Tibial artery (tissue), 4 donors: ENCODE measurements around the gene GNMT.
A peak's percentile ranks its signal among the peaks of the same experiment; 100 is the strongest.

ENCODE experiments used
- DNase-seq, 2 donors: peaks; one replicate each; pipeline ENCODE4 v3.0.0-alpha.2; 2019
- H3K27ac ChIP-seq, 2 donors: fragments of 200-600 bp; sonication (generic) in 1 of 2; 1 replicate in 1 of 2; 2 replicates in 1 of 2; pipeline ENCODE4 v1.5.1; 2018 to 2019; ENCODE audit warnings: mild to moderate bottlenecking in 1 of 2
- H3K27me3 ChIP-seq, 2 donors: fragments of 200-600 bp; sonication (generic) in 1 of 2; one replicate each; pipeline versions ENCODE4 v1.5.1 to v1.6.0; 2016 to 2019
- H3K36me3 ChIP-seq, 3 donors: fragments of 200-600 bp; sonication (generic) in 2 of 3; one replicate each; pipeline ENCODE4 v1.5.1; 2016 to 2019; ENCODE audit warnings: mild to moderate bottlenecking in 2 of 3
- H3K4me1 ChIP-seq, 4 donors: fragments of 200-600 bp; sonication (generic) in 2 of 4; 1 replicate in 3 of 4; 2 replicates in 1 of 4; pipeline ENCODE4 v1.5.1; 2016 to 2019
- H3K4me3 ChIP-seq, 2 donors: fragments of 200-600 bp; sonication (generic) in 1 of 2; 1 replicate in 1 of 2; 2 replicates in 1 of 2; pipeline ENCODE4 v1.5.1; 2018 to 2019; ENCODE audit warnings: mild to moderate bottlenecking in 2 of 2
- H3K9me3 ChIP-seq, 3 donors: fragments of 200-600 bp; sonication (generic) in 1 of 3; one replicate each; pipeline ENCODE4 v1.5.1; 2016 to 2019
- CTCF ChIP-seq, 2 experiments: fragments of 200-600 bp in 1 of 2; fragments of 450-650 bp in 1 of 2; IDR thresholded peaks; one replicate each; pipeline ENCODE4 v1.5.1; 2017 to 2019; ENCODE audit warnings: antibody characterized with exemption in 2 of 2, mild to moderate bottlenecking in 1 of 2, moderate library complexity in 1 of 2
- intact Hi-C: fragments of 100-400 bp; cut with DNase I; formaldehyde crosslinking; loops from one replicate; pipeline ENCODE4 v1.15.0; 2023; ENCODE audit warnings: low total_unique reads

Gene GNMT

GRCh38 chr6:42960243-42961019, at the start of gene GNMT:
TSS of gene GNMT (plus strand) at chr6:42960754. CDS start at chr6:42960768, 14 bp downstream.
- H3K27ac ChIP-seq: peak within 1 kb of the TSS in 1 of 2 donors; percentile 3
- peaks cover 14 to 35% (median 23%) of the 10 kb centered on the region in 3 donors for H3K36me3 ChIP-seq
- H3K27me3 ChIP-seq: no peaks in the 10 kb centered on the region
- no peaks in the 10 kb centered on the region for H3K9me3 ChIP-seq
- peak within 1 kb of the TSS; percentile 53 to 64 for H3K4me3 ChIP-seq
- TF ChIP-seq CTCF (IDR thresholded peaks at IDR 0.05): no peak
- intact Hi-C loops: no loop called here
- peak; percentile 25 to 69 for DNase-seq
- peaks cover 6 to 20% (median 11%) of the 10 kb centered on the region in 4 donors for H3K4me1 ChIP-seq

- Histone ChIP-seq H3K27ac (no peak overlapping the region), H3K27me3 (peaks cover 0 to 38% of the 10 kb centered on the region in 2 donors)
- TF ChIP-seq CTCF (IDR thresholded peaks at IDR 0.05): no peak
These were observed 49.2 kb upstream of the GNMT start for GRCh38 chr6:42911171-42912021.

GRCh38 chr6:42914546-42914945, 46.0 kb upstream of the GNMT start:
- H3K4me1 ChIP-seq: peaks cover 0 to 7% (median 6%) of the 10 kb centered on the region in 4 donors
- TF ChIP-seq CTCF (IDR thresholded peaks at IDR 0.05): no peak
- intact Hi-C loops: no loop called here

More at GRCh38 chr6:42911171-42912021, 49.2 kb upstream of the GNMT start:
- Histone ChIP-seq H3K4me1 (peaks cover 0 to 7% (median 6%) of the 10 kb centered on the region in 4 donors), H3K36me3 (no peaks in the 10 kb centered on the region), H3K9me3 (no peaks in the 10 kb centered on the region), H3K4me3 (peak overlapping the region in 1 of 2 donors; percentile 21)
- intact Hi-C loops: no loop called here
- no peak for DNase-seq

GRCh38 chr6:42915732-42916131, 44.8 kb upstream of the GNMT start, which contains the start of gene PTCRA:
TSS of gene PTCRA (plus strand) at chr6:42916053. CDS start at chr6:42916070, 17 bp downstream.
- Histone ChIP-seq H3K9me3 (no peaks in the 10 kb centered on the region), H3K27ac (no peak within 1 kb of the TSS), H3K36me3 (no peaks in the 10 kb centered on the region), H3K27me3 (peaks cover 0 to 38% of the 10 kb centered on the region in 2 donors), H3K4me1 (peaks cover 0 to 7% (median 6%) of the 10 kb centered on the region in 4 donors), H3K4me3 (no peak within 1 kb of the TSS)
- intact Hi-C loops: no loop called here
- no peak for TF ChIP-seq CTCF (IDR thresholded peaks at IDR 0.05)
- no peak for DNase-seq

More at GRCh38 chr6:42914546-42914945, 46.0 kb upstream of the GNMT start:
- H3K9me3 ChIP-seq: no peaks in the 10 kb centered on the region
- no peak overlapping the region for H3K4me3 ChIP-seq
- peaks cover 0 to 38% of the 10 kb centered on the region in 2 donors for H3K27me3 ChIP-seq
- DNase-seq: no peak
- no peak overlapping the region for H3K27ac ChIP-seq
- H3K36me3 ChIP-seq: no peaks in the 10 kb centered on the region

- intact Hi-C loops: no loop called here
- no peak for TF ChIP-seq CTCF (IDR thresholded peaks at IDR 0.05)
- DNase-seq: no peak
- no peaks in the 10 kb centered on the region for H3K36me3 ChIP-seq
- H3K9me3 ChIP-seq: no peaks in the 10 kb centered on the region
- peaks cover 0 to 6% (median 5%) of the 10 kb centered on the region in 4 donors for H3K4me1 ChIP-seq
- no peak overlapping the region for H3K27ac ChIP-seq
- H3K4me3 ChIP-seq: no peak overlapping the region
- peaks cover 0 to 32% of the 10 kb centered on the region in 2 donors for H3K27me3 ChIP-seq
These were observed 44.3 kb upstream of the GNMT start for GRCh38 chr6:42916288-42916687.
